Osteocyte (in vitro differentiated cells): Measurements from ENCODE around the gene INTS15. TPM values are rescaled to one million over a fixed set of nuclear protein-coding genes. Genes with fewer than 3 reads are reported as not detected.

Experiments used
- DNase-seq: peaks from one replicate; pipeline ENCODE4 v3.0.0; 2021; ENCODE audit warnings: mixed read lengths; ENCODE audit not compliant: unreplicated experiment; ENCODE audit errors: extremely low spot score
- H3K27ac Mint-ChIP-seq: one replicate; pipeline ENCODE4 v1.8.0; 2021; ENCODE audit warnings: mild to moderate bottlenecking, mixed read lengths; ENCODE audit not compliant: unreplicated experiment
- H3K27me3 Mint-ChIP-seq: one replicate; pipeline ENCODE4 v1.8.0; 2021; ENCODE audit warnings: mixed read lengths; ENCODE audit not compliant: unreplicated experiment
- H3K36me3 Mint-ChIP-seq: one replicate; pipeline ENCODE4 v1.8.0; 2021; ENCODE audit warnings: mixed read lengths; ENCODE audit not compliant: unreplicated experiment
- H3K4me1 Mint-ChIP-seq: one replicate; pipeline ENCODE4 v1.8.0; 2021; ENCODE audit warnings: mixed read lengths; ENCODE audit not compliant: unreplicated experiment
- H3K4me3 Mint-ChIP-seq: one replicate; pipeline ENCODE4 v1.8.0; 2021; ENCODE audit warnings: mild to moderate bottlenecking, moderate library complexity, mixed read lengths; ENCODE audit not compliant: unreplicated experiment
- H3K9me3 Mint-ChIP-seq: one replicate; pipeline ENCODE4 v1.8.0; 2021; ENCODE audit warnings: mixed read lengths; ENCODE audit not compliant: unreplicated experiment
- total RNA-seq: library from RNA; stranded (reverse); gene quantifications from 2 replicates; pipeline ENCODE4 v1.2.1, GENCODE V29; 2021
- TF ChIP-seq, protein P1 (sequence below): fragments of 200-600 bp; sonication (generic); IDR thresholded peaks from 2 replicates; pipeline ENCODE4 v1.5.0; 2021; ENCODE audit warnings: antibody characterized with exemption, mild to moderate bottlenecking, moderate library complexity

The INTS15 gene
- total RNA-seq, 1 donor from 2014 or later: 40.3 TPM

DNA sequence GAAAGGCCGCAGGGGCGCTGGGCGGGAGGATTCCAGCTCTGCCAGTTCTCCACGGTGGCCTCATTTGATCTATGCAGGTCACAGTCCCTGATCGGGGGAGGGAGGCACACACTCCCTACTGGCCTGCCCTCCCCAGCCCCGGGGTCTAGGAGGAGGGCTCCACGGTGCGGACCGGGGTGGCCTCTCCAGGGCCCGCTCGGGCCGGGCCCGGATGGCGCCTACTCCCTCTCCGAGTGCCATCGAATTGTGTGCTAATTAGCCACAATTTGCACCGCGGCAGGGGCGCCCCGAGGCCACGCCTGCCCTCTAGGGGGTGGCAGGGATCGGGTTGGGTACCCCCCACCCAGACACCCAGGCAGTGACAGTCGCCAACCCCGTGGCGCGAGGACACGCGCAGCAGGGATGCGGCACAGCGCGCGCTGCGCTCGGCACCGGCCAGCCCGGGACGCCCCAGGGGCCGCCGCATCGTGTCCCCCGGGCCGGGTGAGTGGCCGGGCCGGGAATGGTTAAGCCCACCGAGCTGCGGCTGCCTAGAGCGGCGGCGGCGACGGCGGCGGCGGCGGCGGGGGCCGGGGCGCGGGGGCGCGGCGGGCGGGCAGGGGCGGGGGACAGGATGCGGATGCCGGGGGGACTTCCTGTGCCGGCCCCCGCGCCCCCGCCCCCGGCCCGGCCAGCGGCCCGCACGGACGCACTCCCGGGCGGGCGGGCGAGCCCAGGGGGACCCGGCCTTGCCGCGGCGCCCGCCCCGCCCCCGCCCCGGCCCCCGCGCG is 25.3 kb downstream of the INTS15 start, which contains the start of gene ZNF853:
ZNF853 (plus strand) TSS at position 658 of the 770 bp plus-strand sequence. CDS start 565 bp downstream, outside the sequence.
- Mint-ChIP-seq H3K36me3 (peaks cover 11% of the 10 kb centered on the region), H3K4me1 (peaks cover 10% of the 10 kb centered on the region), H3K9me3 (no peaks in the 10 kb centered on the region), H3K27me3 (no peaks in the 10 kb centered on the region), H3K27ac (no peak within 1 kb of the TSS), H3K4me3 (peak within 1 kb of the TSS; percentile 71)
- no peak for DNase-seq
- TF ChIP-seq, protein P1, sequence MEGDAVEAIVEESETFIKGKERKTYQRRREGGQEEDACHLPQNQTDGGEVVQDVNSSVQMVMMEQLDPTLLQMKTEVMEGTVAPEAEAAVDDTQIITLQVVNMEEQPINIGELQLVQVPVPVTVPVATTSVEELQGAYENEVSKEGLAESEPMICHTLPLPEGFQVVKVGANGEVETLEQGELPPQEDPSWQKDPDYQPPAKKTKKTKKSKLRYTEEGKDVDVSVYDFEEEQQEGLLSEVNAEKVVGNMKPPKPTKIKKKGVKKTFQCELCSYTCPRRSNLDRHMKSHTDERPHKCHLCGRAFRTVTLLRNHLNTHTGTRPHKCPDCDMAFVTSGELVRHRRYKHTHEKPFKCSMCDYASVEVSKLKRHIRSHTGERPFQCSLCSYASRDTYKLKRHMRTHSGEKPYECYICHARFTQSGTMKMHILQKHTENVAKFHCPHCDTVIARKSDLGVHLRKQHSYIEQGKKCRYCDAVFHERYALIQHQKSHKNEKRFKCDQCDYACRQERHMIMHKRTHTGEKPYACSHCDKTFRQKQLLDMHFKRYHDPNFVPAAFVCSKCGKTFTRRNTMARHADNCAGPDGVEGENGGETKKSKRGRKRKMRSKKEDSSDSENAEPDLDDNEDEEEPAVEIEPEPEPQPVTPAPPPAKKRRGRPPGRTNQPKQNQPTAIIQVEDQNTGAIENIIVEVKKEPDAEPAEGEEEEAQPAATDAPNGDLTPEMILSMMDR: no peak

DNA sequence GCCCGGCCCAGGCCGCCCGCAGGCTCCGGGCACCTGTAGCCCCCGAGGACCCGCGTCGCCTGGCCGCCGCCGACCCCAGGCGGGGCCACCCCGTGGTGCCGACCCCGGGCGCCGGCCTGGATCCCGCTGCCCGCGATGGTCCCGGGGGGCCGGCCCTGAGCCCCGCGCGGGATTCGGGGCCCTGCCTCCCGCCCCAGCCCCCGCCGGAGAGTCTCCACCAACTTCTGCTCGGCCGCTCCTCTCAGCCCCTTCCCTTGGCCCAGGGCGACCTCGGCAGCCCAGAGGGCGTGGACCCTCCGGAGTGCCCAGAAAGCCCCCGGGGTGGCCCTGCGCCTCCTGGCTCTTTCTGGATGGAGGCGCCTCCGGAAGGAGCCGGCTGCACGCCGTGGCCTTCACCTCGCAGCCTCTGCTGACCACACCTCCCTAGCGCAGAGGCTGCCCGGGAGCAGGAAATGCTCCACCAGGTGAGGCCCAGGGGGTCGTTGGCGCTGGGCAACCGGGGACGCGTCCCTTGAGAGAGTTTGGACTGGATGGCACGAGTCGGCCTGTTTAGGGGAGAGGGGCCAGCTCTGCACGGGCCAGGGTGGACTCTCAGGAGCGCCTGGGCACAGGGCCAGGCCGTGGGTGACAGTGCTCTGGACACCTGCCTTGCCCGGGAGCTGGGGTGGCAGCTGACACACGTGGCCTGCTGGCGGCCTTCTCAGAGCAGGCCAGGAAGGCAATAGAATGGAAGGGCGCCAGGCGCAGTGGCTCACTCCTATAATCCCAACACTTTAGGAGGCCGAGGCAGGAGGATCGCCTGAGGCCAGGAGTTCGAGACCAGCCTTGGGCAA is 26.1 kb downstream of the INTS15 start:
- DNase-seq: no peak
- Mint-ChIP-seq H3K36me3 (peaks cover 8% of the 10 kb centered on the region), H3K27me3 (no peaks in the 10 kb centered on the region), H3K9me3 (no peaks in the 10 kb centered on the region), H3K4me1 (peaks cover 10% of the 10 kb centered on the region), H3K4me3 (peak overlapping the region; percentile 70), H3K27ac (no peak overlapping the region)
- TF ChIP-seq, protein P1: no peak

GRCh38 chr7:6616854-6617643 is 27.2 kb downstream of the INTS15 start:
- Mint-ChIP-seq H3K27me3 (no peaks in the 10 kb centered on the region), H3K9me3 (no peaks in the 10 kb centered on the region), H3K36me3 (peaks cover 16% of the 10 kb centered on the region), H3K4me1 (peaks cover 10% of the 10 kb centered on the region), H3K4me3 (peak overlapping the region; percentile 64), H3K27ac (no peak overlapping the region)
- peak; percentile 85 for DNase-seq
- TF ChIP-seq, protein P1: no peak

DNA sequence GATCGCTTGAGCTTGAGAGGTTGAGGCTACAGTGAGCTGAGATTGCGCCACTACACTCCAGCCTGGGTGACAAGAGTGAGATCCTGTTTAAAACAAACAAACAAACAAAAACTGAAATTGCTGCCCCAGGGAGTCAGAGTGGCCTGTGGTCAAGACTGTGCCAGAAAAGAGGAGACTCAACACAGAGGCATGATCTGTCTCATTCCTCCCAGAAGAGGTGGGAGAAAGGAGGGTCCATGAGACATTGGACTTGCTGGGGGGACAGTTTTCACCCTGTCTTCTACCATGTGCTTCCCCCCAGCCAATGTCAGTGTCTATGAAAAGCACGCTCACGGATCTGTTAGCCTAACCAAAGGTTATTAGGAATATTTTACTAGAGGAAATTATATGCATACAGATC is 28.8 kb downstream of the INTS15 start:
- Mint-ChIP-seq H3K36me3 (peaks cover 23% of the 10 kb centered on the region), H3K4me3 (no peak overlapping the region), H3K27me3 (no peaks in the 10 kb centered on the region), H3K9me3 (no peaks in the 10 kb centered on the region), H3K4me1 (peaks cover 10% of the 10 kb centered on the region), H3K27ac (no peak overlapping the region)
- no peak for DNase-seq
- TF ChIP-seq, protein P1: no peak
